HG03175 (cell line): ENCODE measurements around the gene TFR2.

Source experiments
- ATAC-seq: cut with Tn5 transposase; IDR thresholded peaks from one replicate; pipeline ENCODE4 v1.9.1; 2021; ENCODE audit warnings: mild to moderate bottlenecking, moderate library complexity; ENCODE audit not compliant: unreplicated experiment

The TFR2 gene

GRCh38 chr7:100613412-100614175 lies 27.8 kb downstream of the TFR2 start:
- no peak for ATAC-seq

GRCh38 chr7:100612730-100613390 lies 28.5 kb downstream of the TFR2 start:
- ATAC-seq = no peak

GRCh38 chr7:100611983-100612729 lies 29.2 kb downstream of the TFR2 start, which contains the start of gene MOSPD3:
MOSPD3 (plus strand) TSS chr7:100612540; CDS start chr7:100612792, 252 bp downstream.
- peak; percentile 92 for ATAC-seq

GRCh38 chr7:100609958-100610357 lies 31.4 kb downstream of the TFR2 start:
- ATAC-seq = no peak

- ATAC-seq = no peak
Observed at GRCh38 chr7:100607111-100607510, 34.2 kb downstream of the TFR2 start.

GRCh38 chr7:100606313-100606712 lies 35.0 kb downstream of the TFR2 start:
- no peak for ATAC-seq

GRCh38 chr7:100604976-100605911 lies 36.1 kb downstream of the TFR2 start:
- ATAC-seq = peak; percentile 14

GRCh38 chr7:100604028-100604975 lies 37.0 kb downstream of the TFR2 start:
- peak; percentile 54 for ATAC-seq

GRCh38 chr7:100603726-100604027 lies 37.7 kb downstream of the TFR2 start:
- no peak for ATAC-seq

- no peak for ATAC-seq
Observed at GRCh38 chr7:100602889-100603725, 38.2 kb downstream of the TFR2 start.

GRCh38 chr7:100600730-100601038 lies 40.7 kb downstream of the TFR2 start:
- ATAC-seq = no peak

- no peak for ATAC-seq
Observed at GRCh38 chr7:100599911-100600729, 41.2 kb downstream of the TFR2 start.

- ATAC-seq = no peak
Observed at GRCh38 chr7:100598425-100598824, 42.9 kb downstream of the TFR2 start.

GRCh38 chr7:100595188-100595587 lies 46.2 kb downstream of the TFR2 start:
- ATAC-seq = no peak

- no peak for ATAC-seq
Observed at GRCh38 chr7:100591596-100591995, 49.8 kb downstream of the TFR2 start.

- ATAC-seq = no peak
Observed at GRCh38 chr7:100590077-100590737, 51.1 kb downstream of the TFR2 start.

- ATAC-seq = no peak
Observed at GRCh38 chr7:100589341-100589947, 51.9 kb downstream of the TFR2 start.
